BE2C (cell line): ENCODE measurements around the gene G2E3.

Experiments
- DNase-seq: peaks from one replicate; pipeline ENCODE4 v3.0.0-alpha.2; 2020
- H3K27me3 ChIP-seq: fragments of 250-450 bp; sonication (Bioruptor Pico); 2 replicates; pipeline ENCODE4 v1.5.1; 2020; ENCODE audit warnings: mild to moderate bottlenecking
- H3K36me3 ChIP-seq: fragments of 250-450 bp; sonication (Bioruptor Pico); 2 replicates; pipeline ENCODE4 v1.5.1; 2020; ENCODE audit warnings: mild to moderate bottlenecking
- H3K4me1 ChIP-seq: fragments of 250-450 bp; sonication (Bioruptor Pico); 2 replicates; pipeline ENCODE4 v1.5.1; 2020
- H3K4me3 ChIP-seq: 2 replicates; pipeline ENCODE4 v1.5.1; 2011; ENCODE audit warnings: low read depth, low read length
- H3K9me3 ChIP-seq: fragments of 250-450 bp; sonication (Bioruptor Pico); 2 replicates; pipeline ENCODE4 v1.5.1; 2020
- CTCF ChIP-seq: IDR thresholded peaks from 2 replicates; pipeline ENCODE4 v1.5.1; 2012; ENCODE audit warnings: mild to moderate bottlenecking, low read depth, low read length

G2E3 gene

GRCh38 chr14:30580616-30581282 is 21.8 kb downstream of the G2E3 start:
- Histone ChIP-seq H3K9me3 (no peaks in the 10 kb centered on the region), H3K4me3 (no peak overlapping the region), H3K36me3 (peaks cover 8% of the 10 kb centered on the region), H3K27me3 (no peaks in the 10 kb centered on the region), H3K4me1 (no peaks in the 10 kb centered on the region)
- TF ChIP-seq CTCF, result no peak
- DNase-seq, result no peak

DNA sequence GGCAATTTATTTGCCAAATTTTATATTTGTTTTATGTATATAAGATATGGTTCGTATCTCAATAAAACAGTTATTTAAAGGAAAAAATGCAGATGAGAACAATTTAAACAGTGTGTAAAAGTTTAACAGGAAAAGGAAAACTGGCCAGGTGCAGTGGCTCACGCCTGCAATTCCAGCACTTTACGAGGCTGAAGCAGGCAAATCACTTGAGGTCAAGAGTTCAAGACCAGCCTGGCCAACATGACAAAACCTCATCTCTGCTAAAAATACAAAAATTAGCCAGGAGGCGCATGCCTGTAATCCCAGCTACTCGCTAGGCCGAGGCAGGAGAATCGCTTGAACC is 22.3 kb downstream of the G2E3 start:
- Histone ChIP-seq H3K4me1 (no peaks in the 10 kb centered on the region), H3K9me3 (no peaks in the 10 kb centered on the region), H3K27me3 (no peaks in the 10 kb centered on the region), H3K36me3 (peaks cover 8% of the 10 kb centered on the region), H3K4me3 (no peak overlapping the region)
- no peak for DNase-seq
- TF ChIP-seq CTCF, result no peak

GRCh38 chr14:30582376-30582775 is 23.4 kb downstream of the G2E3 start:
- Histone ChIP-seq H3K36me3 (peaks cover 8% of the 10 kb centered on the region), H3K4me3 (no peak overlapping the region), H3K27me3 (no peaks in the 10 kb centered on the region), H3K9me3 (no peaks in the 10 kb centered on the region), H3K4me1 (no peaks in the 10 kb centered on the region)
- DNase-seq, result no peak
- no peak for TF ChIP-seq CTCF

DNA sequence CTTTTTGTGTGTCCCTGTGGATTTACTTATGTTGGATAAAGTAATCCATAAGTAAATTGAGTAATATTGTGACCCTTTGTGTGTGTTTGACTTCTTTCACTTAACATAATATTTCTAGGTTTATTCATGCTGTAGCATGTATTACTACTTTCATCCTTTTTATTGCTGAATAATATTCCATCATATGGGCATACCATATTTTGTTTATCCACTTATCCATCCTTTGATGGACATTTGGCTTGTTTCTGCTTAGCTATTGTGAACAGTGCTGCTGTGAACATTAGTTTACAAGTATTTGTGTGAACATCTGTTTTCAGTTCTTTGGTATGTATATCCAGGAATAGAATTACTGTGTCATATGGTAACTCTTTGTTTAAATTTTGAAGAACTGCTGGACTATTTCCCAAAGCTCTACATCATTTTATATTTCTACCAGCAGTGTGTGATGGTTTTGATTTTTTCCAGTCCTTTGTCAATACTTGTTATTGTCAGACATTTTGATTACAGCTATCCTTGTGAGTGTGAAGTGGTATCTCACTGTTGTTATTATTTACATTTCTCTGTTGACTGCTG is 25.2 kb downstream of the G2E3 start:
- Histone ChIP-seq H3K36me3 (peaks cover 8% of the 10 kb centered on the region), H3K4me1 (no peaks in the 10 kb centered on the region)
- TF ChIP-seq CTCF, result no peak

GRCh38 chr14:30585204-30585603 is 26.2 kb downstream of the G2E3 start:
- no peaks in the 10 kb centered on the region for H3K27me3 ChIP-seq
- peaks cover 19% of the 10 kb centered on the region for H3K36me3 ChIP-seq
- TF ChIP-seq CTCF, result no peak
- no peak for DNase-seq
- no peaks in the 10 kb centered on the region for H3K4me1 ChIP-seq
- H3K4me3 ChIP-seq, result no peak overlapping the region
- no peaks in the 10 kb centered on the region for H3K9me3 ChIP-seq

More for the DNA sequence above, 25.2 kb downstream of the G2E3 start:
- Histone ChIP-seq H3K27me3 (no peaks in the 10 kb centered on the region), H3K4me3 (no peak overlapping the region), H3K9me3 (no peaks in the 10 kb centered on the region)
- DNase-seq, result no peak

DNA sequence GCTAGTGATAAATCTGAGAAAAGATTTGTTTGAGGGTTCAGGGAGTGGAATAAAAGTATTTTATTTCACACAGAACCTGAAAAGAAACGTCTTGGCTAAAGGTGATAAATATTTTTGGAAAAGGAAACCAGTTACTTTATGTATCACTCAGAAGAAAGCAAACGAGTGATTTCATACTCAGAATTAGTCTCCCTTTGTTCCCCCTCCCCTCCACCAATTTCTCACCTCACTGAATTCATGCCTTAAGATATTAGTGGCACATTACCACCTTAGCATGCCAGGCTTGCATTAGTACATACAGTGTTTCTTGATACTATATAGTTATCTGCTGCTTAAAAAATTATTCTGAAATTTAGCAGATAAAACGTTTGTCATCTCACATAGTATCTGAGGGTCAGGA is 28.2 kb downstream of the G2E3 start:
- H3K9me3 ChIP-seq, result no peaks in the 10 kb centered on the region
- no peaks in the 10 kb centered on the region for H3K27me3 ChIP-seq
- DNase-seq, result no peak
- H3K4me1 ChIP-seq, result no peaks in the 10 kb centered on the region
- TF ChIP-seq CTCF, result no peak
- peaks cover 28% of the 10 kb centered on the region for H3K36me3 ChIP-seq
- H3K4me3 ChIP-seq, result no peak overlapping the region
